D341Med (cell line): ENCODE data around the gene SLC2A9.
A peak's percentile ranks its signal among the peaks of the same experiment; 100 is the strongest.
"Not testable (repeated sequence)": the region's sequence is repeated elsewhere in the genome, so short reads cannot be mapped to it uniquely, and the experiment has no call there.

Source experiments
- DNase-seq: peaks from one replicate; pipeline ENCODE4 v3.0.0; 2012; ENCODE audit warnings: low spot score

SLC2A9 gene

DNA sequence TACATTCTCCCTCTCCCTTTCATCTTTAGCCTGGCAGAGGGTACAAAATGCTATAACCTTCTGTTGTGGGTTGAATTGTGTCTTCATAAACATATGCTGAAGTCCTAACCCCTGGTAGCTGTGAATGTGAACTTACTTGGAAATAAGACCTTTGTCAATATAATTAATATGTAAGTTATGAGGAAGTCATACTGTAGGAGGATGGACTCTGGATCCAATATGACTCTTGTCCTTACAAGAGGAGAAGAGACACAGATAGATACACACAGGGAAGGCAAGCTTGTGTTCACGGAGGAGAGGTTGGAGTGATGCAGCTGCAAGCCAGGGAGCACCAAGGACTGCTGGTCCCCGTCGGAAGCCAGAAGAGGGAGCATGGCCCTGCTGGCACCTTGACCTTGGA is 94.7 kb downstream of the SLC2A9 start:
- no peak for DNase-seq

GRCh38 chr4:9925750-9926439 is 95.4 kb downstream of the SLC2A9 start:
- no peak for DNase-seq

DNA sequence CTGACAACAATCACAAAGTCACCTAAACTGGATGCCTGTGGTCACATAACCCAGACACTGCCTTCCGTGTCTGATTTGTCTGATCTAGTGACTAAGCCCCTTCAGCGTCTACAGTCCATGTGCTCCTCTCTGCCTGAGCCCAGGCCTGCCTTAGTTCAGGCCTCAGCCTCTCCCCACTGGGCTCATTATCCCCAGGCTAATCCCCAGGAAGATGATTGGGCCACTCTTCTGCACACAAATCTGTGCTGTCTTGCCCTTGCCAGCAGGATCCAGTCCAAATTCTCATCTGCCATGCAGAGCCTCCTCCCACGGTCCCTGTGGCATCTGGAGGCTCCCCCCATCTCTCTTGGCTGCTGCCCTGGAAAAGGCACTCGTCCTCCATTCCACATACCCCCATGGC is 96.5 kb downstream of the SLC2A9 start:
- peak; percentile 68 for DNase-seq

DNA sequence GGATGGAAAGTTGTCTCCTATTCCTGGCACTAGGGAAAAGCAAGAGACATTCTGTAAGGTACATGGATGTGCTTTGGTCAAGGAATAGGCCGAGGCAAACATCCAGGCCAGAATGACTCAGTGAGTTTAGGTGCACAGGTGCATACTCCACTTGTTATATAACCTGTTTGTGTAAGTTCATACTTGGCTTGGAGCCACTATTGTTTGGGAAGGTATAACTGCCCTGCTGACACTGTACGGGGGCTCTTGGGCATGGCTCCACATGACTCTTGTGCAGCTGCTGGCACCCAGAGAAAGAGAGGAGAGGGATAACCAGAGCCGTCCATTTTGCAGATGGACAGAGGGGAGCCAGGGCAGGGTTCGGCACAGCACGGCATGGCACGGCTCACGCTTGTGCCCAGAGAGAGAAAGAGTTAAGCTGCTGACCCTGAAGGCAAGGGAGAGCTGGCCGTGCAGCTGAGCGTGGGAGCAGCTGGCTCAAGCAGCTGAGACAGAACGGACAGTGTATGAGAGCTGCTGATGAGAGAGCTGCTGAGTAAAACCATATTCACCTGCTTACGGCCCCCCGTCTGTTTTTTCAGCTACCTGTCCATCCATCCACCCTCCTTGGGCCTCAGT is 98.0 kb downstream of the SLC2A9 start:
- DNase-seq, result no peak

GRCh38 chr4:9921326-9921725 is 100.0 kb downstream of the SLC2A9 start:
- DNase-seq, result no peak

- no peak for DNase-seq
Observed at GRCh38 chr4:9920029-9920428, 101.3 kb downstream of the SLC2A9 start.

DNA sequence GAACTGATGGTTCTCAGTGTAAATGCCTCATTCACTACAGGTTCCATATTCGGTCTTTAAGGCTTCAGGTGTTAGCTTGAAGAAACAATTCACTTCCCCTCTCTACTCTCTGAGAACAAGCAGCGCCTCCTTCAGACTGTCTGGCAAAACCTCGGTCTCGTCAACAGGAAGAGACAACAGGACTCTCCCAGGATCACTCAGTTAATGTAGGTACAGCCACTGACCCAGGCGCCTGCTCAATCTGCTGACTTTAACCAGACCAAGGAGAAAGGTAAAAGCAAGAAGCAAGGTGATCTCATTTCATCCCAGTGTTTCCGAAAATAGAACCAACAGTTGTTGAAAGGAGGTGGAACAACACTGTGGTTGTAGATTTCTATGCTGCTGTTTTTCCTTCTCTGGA is 102.2 kb downstream of the SLC2A9 start:
- no peak for DNase-seq

DNA sequence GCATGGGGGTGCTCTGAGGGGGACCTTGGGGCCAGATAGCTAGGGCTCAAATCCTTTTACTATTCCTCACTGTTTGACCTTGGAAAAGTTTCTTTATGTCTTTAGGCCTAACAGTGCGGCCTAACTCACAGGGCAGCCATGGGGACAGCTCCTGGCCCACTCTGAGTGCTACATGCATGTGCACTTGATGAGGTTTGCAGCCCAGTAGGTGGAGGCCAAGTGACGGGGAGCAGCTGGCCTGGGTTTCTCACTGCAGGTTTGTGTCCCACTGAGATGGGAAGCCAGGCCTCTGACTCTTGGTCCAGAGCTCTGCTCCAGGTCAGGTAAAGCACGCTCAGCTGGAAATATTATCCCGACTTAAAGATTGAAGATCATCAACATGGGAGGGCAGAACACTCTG is 102.8 kb downstream of the SLC2A9 start:
- no peak for DNase-seq

DNA sequence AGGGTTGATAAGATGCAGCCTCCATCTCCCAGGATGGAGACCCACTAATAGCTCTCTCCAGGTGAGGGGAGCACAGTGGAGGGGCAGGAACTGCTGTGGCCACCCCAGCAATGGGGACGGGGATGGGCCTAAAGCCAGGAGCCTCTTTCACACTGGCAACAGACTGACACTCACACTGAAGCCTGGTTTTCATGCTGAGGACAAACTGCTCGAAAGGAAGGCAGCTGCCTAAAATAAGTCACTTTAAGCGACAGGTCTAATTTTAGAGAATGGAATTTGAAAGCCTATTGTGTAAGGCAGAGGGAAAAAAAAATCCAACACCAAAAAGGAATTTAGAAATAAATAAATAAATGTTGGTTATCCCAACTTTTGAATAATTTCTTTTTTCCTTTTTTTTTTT is 104.4 kb downstream of the SLC2A9 start:
- no peak for DNase-seq

- DNase-seq, result no peak
Observed at GRCh38 chr4:9916346-9916745, 105.0 kb downstream of the SLC2A9 start.

GRCh38 chr4:9913846-9914245 is 107.5 kb downstream of the SLC2A9 start:
- DNase-seq, result no peak

GRCh38 chr4:9906996-9907395 is 114.3 kb downstream of the SLC2A9 start:
- no peak for DNase-seq

GRCh38 chr4:9904976-9905587 is 116.2 kb downstream of the SLC2A9 start:
- no peak for DNase-seq

- no peak for DNase-seq
Observed at GRCh38 chr4:9903317-9903716, 118.0 kb downstream of the SLC2A9 start.

GRCh38 chr4:9901257-9901656 is 120.0 kb downstream of the SLC2A9 start:
- no peak for DNase-seq

GRCh38 chr4:9900633-9901032 is 120.7 kb downstream of the SLC2A9 start:
- not testable (repeated sequence) for DNase-seq

- no peak for DNase-seq
Observed at GRCh38 chr4:9899306-9900055, 121.8 kb downstream of the SLC2A9 start.

GRCh38 chr4:9898596-9899305 is 122.5 kb downstream of the SLC2A9 start:
- DNase-seq, result peak; percentile 60

DNA sequence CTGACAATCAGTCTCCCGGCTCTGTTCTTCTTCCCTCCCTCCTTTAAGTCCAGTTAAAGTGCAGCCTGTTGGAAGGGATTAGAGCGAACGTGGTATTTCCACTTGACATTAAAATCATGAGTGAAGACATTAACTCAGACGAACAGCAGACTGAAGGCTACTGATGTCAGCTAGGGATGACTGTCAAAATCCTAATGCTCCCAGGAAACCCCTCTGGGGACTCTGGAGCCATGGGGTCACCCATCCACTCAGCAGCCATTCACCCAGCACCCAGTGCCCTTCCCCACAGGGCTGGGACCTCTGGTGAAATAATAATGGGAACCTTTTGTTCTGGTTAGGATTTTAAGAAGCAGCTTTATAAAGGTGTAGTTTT is 126.0 kb downstream of the SLC2A9 start:
- DNase-seq, result no peak

DNA sequence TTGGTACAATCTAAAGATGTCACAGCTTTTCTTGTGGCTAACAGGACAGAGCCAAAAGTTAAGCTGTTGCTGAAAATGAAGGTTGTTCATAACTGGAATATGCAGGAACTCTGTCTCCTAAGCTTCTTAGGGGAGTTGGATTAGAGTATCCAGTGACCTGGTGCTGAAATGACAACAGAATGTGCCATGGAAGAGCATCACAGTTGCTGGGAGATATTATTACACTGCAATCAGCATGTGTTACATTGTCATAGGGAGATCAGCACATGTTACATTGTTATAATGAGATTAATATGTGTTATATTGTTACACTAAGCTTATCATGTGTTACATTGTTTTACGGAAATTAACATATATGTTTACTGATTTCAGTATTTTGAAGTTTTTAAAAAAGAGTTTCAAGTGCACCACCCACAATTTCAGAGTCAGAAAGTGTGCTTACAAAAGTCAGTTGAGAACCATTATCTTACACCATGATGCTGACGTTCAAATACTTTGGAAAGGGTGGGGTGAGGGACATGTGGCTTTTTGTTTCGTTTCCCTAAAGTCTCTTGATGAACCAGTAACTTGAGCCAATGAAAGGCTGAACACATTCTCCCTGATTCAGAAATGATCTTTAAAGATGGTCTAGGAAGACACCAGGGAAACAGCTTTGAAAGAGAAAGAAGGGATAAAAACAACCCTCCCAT is 126.5 kb downstream of the SLC2A9 start:
- DNase-seq, result no peak

- peak; percentile 37 for DNase-seq
Observed at GRCh38 chr4:9893329-9894108, 127.8 kb downstream of the SLC2A9 start.
